ENCODE data around the gene LEMD2.

Gene LEMD2

DNA sequence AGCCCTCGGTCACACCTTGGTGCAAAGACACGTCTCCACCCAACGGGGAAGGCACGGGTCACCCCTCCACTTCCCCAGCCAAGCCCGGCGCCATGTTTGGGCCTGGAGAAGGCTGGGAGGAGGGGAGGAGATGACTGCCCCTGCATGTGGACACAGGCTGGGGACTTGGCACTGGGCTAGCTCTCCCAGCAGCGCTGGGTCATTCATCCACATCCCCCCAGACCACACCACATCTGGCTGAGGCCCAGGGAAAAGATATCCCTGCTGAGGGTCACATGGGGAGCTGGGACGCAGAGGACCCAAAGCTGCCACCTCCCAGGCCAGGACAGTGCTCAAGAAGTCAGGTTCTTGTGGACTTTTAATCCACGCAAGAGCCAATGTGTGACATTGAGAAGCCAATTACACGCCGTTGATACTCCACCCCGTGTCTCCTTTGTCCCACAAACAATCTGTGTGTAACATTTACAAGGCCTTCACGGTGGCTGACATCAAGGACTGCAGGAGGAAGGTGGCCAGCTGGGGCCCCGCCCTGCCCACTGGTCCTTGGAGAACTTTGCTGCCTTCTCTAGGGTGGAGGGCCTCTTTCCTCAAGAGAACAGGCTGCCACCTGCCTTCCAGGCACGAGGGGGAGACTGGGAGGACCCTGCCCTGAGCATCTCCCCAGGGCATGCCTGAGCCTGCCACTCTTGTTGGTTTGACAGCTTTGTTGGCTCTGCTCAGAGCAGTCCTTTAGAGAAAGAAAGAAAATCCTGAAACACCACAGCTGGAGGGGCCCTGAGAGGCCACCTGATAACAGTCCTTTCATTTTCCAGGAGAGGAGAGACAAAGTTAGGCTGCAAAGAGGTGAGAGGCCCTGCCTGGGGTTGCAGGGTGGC is 36.9 kb downstream of the LEMD2 start:
- TF ChIP-seq, protein P1, sequence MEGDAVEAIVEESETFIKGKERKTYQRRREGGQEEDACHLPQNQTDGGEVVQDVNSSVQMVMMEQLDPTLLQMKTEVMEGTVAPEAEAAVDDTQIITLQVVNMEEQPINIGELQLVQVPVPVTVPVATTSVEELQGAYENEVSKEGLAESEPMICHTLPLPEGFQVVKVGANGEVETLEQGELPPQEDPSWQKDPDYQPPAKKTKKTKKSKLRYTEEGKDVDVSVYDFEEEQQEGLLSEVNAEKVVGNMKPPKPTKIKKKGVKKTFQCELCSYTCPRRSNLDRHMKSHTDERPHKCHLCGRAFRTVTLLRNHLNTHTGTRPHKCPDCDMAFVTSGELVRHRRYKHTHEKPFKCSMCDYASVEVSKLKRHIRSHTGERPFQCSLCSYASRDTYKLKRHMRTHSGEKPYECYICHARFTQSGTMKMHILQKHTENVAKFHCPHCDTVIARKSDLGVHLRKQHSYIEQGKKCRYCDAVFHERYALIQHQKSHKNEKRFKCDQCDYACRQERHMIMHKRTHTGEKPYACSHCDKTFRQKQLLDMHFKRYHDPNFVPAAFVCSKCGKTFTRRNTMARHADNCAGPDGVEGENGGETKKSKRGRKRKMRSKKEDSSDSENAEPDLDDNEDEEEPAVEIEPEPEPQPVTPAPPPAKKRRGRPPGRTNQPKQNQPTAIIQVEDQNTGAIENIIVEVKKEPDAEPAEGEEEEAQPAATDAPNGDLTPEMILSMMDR (IDR thresholded peaks at IDR 0.05; ENCODE audit: control insufficient read depth, extremely low read depth, insufficient read depth), result no peak
- DNase-seq (ENCODE audit: low read depth), result no peak
- no peak overlapping the region for H3K4me3 ChIP-seq (ENCODE audit: low read depth, low read length)

DNA sequence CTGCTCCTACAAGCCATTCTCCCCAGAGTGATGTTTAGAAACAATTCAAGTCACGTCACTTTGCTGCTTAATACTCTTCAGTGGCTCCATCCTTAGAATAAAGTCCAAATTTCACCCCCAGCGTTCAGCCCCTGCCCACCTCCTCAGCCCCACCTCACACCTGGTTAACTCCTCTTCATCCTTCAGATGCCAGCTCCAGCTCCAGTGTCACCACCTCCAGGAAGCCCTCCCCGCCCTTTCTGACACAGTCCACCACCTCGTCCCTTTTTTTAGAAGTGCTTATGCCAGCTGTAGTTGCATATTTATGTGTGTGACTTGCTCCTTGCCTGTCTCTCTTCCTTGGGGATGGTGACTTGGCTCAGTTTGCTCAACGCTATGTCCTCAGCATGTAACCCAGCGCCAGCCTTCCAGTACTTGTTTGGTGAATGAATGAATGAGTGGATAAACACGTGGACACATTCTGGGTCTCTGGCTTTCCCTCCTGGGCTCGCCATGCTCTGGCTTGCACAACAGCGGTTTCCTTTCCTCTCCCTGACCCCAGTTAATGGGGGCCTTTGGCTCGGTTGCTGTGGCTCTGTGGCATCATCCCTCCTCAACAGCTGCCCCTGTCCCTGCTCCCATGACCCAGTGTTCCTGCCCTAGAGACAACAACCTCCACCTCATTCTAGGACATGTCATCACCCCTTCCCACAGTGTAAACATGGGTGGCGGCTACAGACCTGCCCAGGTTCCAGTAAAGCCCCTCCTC is 38.5 kb downstream of the LEMD2 start:
- H3K4me3 ChIP-seq (ENCODE audit: low read depth, low read length), result no peak overlapping the region
- TF ChIP-seq, protein P1 (IDR thresholded peaks at IDR 0.05; ENCODE audit: control insufficient read depth, extremely low read depth, insufficient read depth), result no peak
- no peak for DNase-seq (ENCODE audit: low read depth)

DNA sequence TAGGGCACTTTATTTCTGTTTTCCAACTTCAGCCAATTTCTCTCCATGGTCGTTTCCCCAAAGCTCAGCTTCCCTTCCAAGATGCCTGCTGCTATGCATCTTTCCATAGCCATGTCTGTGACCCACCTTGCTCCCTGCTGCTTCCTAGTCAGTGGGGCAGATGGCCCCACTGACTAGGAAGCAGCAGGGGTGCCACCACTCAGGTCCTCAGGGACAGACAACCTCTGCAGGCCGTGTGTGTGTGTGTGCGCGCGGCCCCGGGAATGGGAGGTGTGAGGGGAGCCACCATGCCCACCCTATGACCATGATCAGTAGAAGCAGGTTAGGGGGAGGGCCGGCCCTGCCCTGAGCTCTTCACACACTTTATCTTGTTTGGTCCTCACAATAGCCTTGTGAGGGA is 39.5 kb downstream of the LEMD2 start:
- TF ChIP-seq, protein P1 (IDR thresholded peaks at IDR 0.05; ENCODE audit: control insufficient read depth, extremely low read depth, insufficient read depth), result no peak
- no peak for DNase-seq (ENCODE audit: low read depth)
- H3K4me3 ChIP-seq (ENCODE audit: low read depth, low read length), result no peak overlapping the region

DNA sequence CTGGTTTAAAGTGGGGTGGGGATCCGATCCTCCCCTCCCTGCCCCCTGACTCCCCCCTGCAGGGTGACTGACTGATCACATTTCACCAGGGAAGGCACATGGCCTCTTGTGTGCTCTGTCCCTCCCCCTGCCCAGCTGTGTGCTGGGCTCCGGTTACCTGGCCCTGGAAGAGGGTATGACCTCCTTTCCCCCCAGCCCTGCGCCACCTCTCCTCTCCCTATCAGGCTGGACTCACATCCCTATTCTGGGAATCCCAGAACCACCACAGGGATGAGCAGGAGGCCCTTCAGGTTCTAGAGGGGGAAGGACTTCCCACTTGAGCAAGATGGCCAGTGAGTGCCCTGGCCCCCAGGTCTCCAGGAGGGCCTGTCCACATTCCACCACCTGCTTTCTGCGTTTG is 40.1 kb downstream of the LEMD2 start:
- H3K4me3 ChIP-seq (ENCODE audit: low read depth, low read length), result no peak overlapping the region
- TF ChIP-seq, protein P1 (IDR thresholded peaks at IDR 0.05; ENCODE audit: control insufficient read depth, extremely low read depth, insufficient read depth), result no peak
- DNase-seq (ENCODE audit: low read depth), result no peak

DNA sequence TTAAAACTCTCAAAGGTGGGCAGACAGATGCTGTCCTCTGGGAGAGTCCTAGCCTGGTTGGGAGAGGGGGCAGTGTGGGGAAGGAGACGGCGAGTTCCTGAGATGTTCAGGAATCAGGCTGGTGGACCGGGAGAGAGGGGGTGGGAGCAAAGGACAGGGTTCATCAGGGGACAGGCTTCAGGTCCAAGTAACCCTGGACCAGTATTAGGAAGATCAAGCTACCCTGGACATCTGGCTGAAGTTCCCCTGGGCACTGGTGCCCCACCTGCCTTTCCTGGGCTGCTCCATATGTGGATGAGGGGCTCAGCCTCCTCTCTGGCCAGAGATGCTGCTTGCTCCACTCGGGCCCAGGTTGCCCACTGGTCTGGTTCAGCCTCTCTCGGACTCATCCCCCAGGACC is 41.1 kb downstream of the LEMD2 start:
- H3K4me3 ChIP-seq (ENCODE audit: low read depth, low read length), result no peak overlapping the region
- DNase-seq (ENCODE audit: low read depth), result no peak
- TF ChIP-seq, protein P1 (IDR thresholded peaks at IDR 0.05; ENCODE audit: control insufficient read depth, extremely low read depth, insufficient read depth), result no peak

DNA sequence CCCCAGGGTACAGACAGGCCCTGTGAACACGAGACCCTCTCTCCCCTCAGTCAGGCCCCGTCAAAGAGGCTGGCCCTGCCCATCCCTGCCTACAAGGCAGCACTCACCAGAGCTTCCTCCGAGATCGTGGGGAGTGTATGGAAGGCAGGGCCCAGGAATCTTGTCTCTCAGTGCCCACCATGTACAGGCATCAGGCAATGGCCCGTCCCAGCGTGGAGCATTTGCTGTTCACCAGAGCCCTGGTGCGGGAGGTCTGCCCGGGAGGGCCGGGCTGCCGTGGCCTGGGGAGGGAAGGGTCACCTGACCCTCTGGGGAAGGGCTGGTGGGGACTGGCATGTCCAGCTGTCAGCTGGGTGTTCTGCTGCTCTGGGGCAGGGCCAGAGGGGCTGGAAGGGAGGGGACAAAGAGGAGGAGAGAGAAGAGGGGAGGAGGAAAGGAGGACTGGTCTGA is 42.3 kb downstream of the LEMD2 start, which contains the start of gene IP6K3:
Gene IP6K3, minus strand, starts transcription at position 255 of the 450 bp plus-strand sequence. CDS start 11,429 bp downstream, outside the sequence.
- no peak within 1 kb of the TSS for H3K4me3 ChIP-seq (ENCODE audit: low read depth, low read length)
- no peak for DNase-seq (ENCODE audit: low read depth)
- TF ChIP-seq, protein P1 (IDR thresholded peaks at IDR 0.05; ENCODE audit: control insufficient read depth, extremely low read depth, insufficient read depth), result no peak

All from LNCaP clone FGC (cell line).